Erythroblast (primary cell): ENCODE data around the gene RIC8B.

Source experiments
- GATA1 ChIP-seq: IDR thresholded peaks from 2 replicates; pipeline ENCODE4 v1.6.1; 2011; ENCODE audit warnings: low read depth, mild to moderate bottlenecking, control low read depth, low read length, moderate library complexity
- POLR2A ChIP-seq: IDR thresholded peaks from 2 replicates; pipeline ENCODE4 v1.6.1; 2011; ENCODE audit warnings: mild to moderate bottlenecking, low read length

DNA sequence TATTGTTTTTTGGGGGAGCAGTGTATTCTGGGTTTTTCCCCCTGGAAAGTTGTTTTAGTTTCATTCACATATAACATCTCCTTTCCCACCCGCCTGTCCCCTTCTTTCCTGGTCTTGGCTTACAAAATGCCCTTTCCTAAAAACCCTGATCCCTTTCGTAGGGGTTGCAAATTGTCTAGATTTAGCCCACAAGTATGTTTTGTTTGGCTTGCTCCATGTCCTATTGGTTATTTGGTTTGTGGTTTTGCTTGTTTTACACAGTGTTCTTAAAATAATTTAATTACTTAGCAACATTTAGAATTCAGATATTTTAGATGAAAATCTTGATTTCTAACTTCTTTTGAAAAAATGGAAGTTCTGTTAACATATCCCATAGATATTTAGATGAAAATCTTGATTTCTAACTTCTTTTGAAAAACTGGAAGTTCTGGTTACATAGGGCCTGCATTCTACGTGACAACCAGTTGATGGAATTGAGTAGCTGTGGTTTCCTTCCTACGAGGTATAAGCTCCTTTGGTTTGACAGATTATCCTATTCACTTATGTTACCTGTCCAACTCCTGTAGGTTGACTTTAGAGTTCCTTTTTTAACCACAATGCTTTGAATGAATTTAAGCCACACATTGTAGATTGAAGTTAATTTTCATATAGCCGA, 92.1 kb downstream of the RIC8B start:
- TF ChIP-seq POLR2A (no peak), GATA1 (no peak)
